Panc1 (cell line): ENCODE results near the gene CDK14. TPM values are rescaled to one million over a fixed set of nuclear protein-coding genes. Genes with fewer than 3 reads are reported as not detected.

ENCODE experiments used
- ATAC-seq: fragments of 200-7000 bp; cut with Tn5 transposase; 2 replicates; pipeline ENCODE4 v1.9.1; 2020; ENCODE audit warnings: mild to moderate bottlenecking, moderate library complexity
- BruUV-seq: library from RNA; stranded (reverse); fragments of 400-500 nt; replicated peaks from 2 replicates; lab custom pipeline; 2021; lab: Mats Ljungman, UMichigan
- CTCF ChIA-PET: fragments of 300-600 bp; sonication (Branson Sonifier 250); formaldehyde crosslinking; loops from one replicate; lab custom pipeline; 2022; ENCODE audit warnings: antibody characterized with exemption; lab: Charles Lee
- POLR2A ChIA-PET: fragments of 300-600 bp; sonication (Branson Sonifier 250); formaldehyde crosslinking; loops from one replicate; lab custom pipeline; 2022; ENCODE audit warnings: antibody characterized with exemption; lab: Charles Lee
- DNase-seq: peaks from one replicate; pipeline ENCODE4 v3.0.0-alpha.2; 2010; ENCODE audit warnings: low read depth, low spot score
- H3K27ac ChIP-seq: 2 replicates; pipeline ENCODE4 v1.5.1; 2011; ENCODE audit warnings: mild to moderate bottlenecking, low read length, inconsistent platforms
- H3K27me3 ChIP-seq: fragments of 200-500 bp; sonication (Bioruptor generic); 2 replicates; pipeline ENCODE4 v1.6.0; 2014; ENCODE audit warnings: low read length, inconsistent platforms; ENCODE audit not compliant: control insufficient read depth, insufficient read depth
- H3K36me3 ChIP-seq: fragments of 200-500 bp; sonication (Bioruptor generic); 2 replicates; pipeline ENCODE4 v1.5.1; 2014; ENCODE audit warnings: inconsistent platforms, mild to moderate bottlenecking, low read length, moderate library complexity; ENCODE audit not compliant: control insufficient read depth, insufficient read depth
- H3K4me1 ChIP-seq: 2 replicates; pipeline ENCODE4 v1.5.1; 2011; ENCODE audit warnings: inconsistent platforms, mild to moderate bottlenecking, low read length, moderate library complexity; ENCODE audit not compliant: control insufficient read depth, insufficient read depth
- H3K4me3 ChIP-seq, 2 experiments: 2 replicates each; pipeline ENCODE4 v1.5.1; 2011 to 2012; ENCODE audit warnings: low read depth in 2 of 2, low read length in 2 of 2, mild to moderate bottlenecking in 2 of 2, inconsistent platforms in 1 of 2, moderate library complexity in 1 of 2
- H3K9me3 ChIP-seq: fragments of 200-500 bp; sonication (Bioruptor generic); 2 replicates; pipeline ENCODE4 v1.5.1; 2014; ENCODE audit warnings: low read depth, mild to moderate bottlenecking, inconsistent platforms, low read length, moderate library complexity; ENCODE audit not compliant: control insufficient read depth, insufficient read depth
- CTCF ChIP-seq: fragments of 450-650 bp; IDR thresholded peaks from 2 replicates; pipeline ENCODE4 v1.5.1; 2017; ENCODE audit warnings: mild to moderate bottlenecking
- POLR2AphosphoS5 ChIP-seq: IDR thresholded peaks from 2 replicates; pipeline ENCODE4 v1.6.1; 2012; ENCODE audit warnings: mild to moderate bottlenecking, low read depth, low read length, moderate library complexity
- REST ChIP-seq, 2 experiments: IDR thresholded peaks; 2 replicates each; pipeline ENCODE4 v1.6.1; 2011 to 2012; ENCODE audit warnings: low read depth in 2 of 2, control low read depth in 1 of 2, low read length in 1 of 2, mild to moderate bottlenecking in 1 of 2, moderate library complexity in 1 of 2; ENCODE audit not compliant: insufficient read depth in 1 of 2
- SIN3A ChIP-seq: IDR thresholded peaks from 2 replicates; pipeline ENCODE4 v1.6.1; 2012; ENCODE audit warnings: low read depth, mild to moderate bottlenecking, low read length, moderate library complexity, borderline replicate concordance; ENCODE audit not compliant: insufficient read depth
- TCF7L2 ChIP-seq: IDR thresholded peaks from 2 replicates; pipeline ENCODE4 v1.6.1; 2011; ENCODE audit warnings: mild to moderate bottlenecking, low read depth, low read length, inconsistent platforms
- in situ Hi-C: cut with HindIII; loops from 2 replicates; pipeline ENCODE4 v1.10.0; 2016; ENCODE audit warnings: low sequenced_read_pairs, low pct_unique_long_range_greater_than_20kb
- intact Hi-C: fragments of 100-400 bp; cut with micrococcal nuclease; formaldehyde crosslinking; loops from one replicate; pipeline ENCODE4 v1.10.0; 2022; ENCODE audit not compliant: unreplicated experiment
- total RNA-seq: library from RNA; stranded (reverse); gene quantifications from one replicate; pipeline ENCODE4 v1.2.1, GENCODE V29; 2021; ENCODE audit not compliant: unreplicated experiment

The CDK14 gene
- total RNA-seq, 1 experiment from 2014 or later, result 3.0 TPM

DNA sequence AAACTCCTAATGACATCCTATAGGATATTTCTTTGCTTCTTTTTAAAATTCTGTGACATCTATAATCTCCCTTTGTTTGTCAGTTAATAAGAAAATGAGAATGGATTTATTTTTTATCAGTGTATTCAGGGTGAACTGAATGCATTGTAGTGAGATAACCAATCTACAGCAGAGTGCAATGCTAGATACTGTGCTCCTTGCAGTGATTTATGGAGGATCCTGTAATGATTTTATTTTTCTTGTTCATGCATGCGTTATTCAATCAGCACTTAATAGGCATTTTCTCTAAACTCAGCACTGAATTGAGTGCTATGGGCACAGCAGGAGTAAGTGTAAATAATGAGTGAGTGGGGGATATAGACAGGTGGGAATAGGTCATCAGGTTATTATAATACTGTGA lies 253.9 kb downstream of the CDK14 start:
- ATAC-seq (no peak), DNase-seq (no peak)
- ChIA-PET CTCF (no interaction called here), POLR2A (no interaction called here)
- no peak for TF ChIP-seq CTCF
- TF ChIP-seq REST (IDR thresholded peaks at IDR 0.05; ENCODE audit: insufficient read depth in 1 of 2, low read depth in 2 of 2, low read length in 1 of 2), result no peak
- no peak for TF ChIP-seq TCF7L2
- TF ChIP-seq SIN3A, result no peak
- TF ChIP-seq POLR2AphosphoS5, result no peak
- intact Hi-C loops (no loop called here), in situ Hi-C loops (no loop called here)
- Histone ChIP-seq H3K36me3 (no peaks in the 10 kb centered on the region), H3K4me3 (no peak overlapping the region), H3K4me1 (no peaks in the 10 kb centered on the region), H3K27me3 (no peaks in the 10 kb centered on the region), H3K27ac (no peak overlapping the region), H3K9me3 (no peaks in the 10 kb centered on the region)
- no TSS peak for BruUV-seq

GRCh38 chr7:90850471-90850870 lies 254.3 kb downstream of the CDK14 start:
- Histone ChIP-seq H3K27me3 (no peaks in the 10 kb centered on the region), H3K27ac (no peak overlapping the region), H3K4me3 (no peak overlapping the region), H3K9me3 (no peaks in the 10 kb centered on the region), H3K36me3 (no peaks in the 10 kb centered on the region), H3K4me1 (no peaks in the 10 kb centered on the region)
- DNase-seq (no peak), ATAC-seq (no peak)
- BruUV-seq, result no TSS peak
- POLR2A ChIA-PET, result no interaction called here
- in situ Hi-C loops, result no loop called here
- CTCF ChIA-PET, result no interaction called here
- TF ChIP-seq TCF7L2, result no peak
- TF ChIP-seq POLR2AphosphoS5, result no peak
- TF ChIP-seq REST (IDR thresholded peaks at IDR 0.05; ENCODE audit: insufficient read depth in 1 of 2, low read depth in 2 of 2, low read length in 1 of 2), result no peak
- TF ChIP-seq SIN3A, result no peak
- no peak for TF ChIP-seq CTCF
- intact Hi-C loops, result no loop called here
